Hindlimb muscle (tissue), 1 donor: ENCODE data around the gene AIMP1. TPM values are rescaled to one million over a fixed set of nuclear protein-coding genes. Genes with fewer than 3 reads are reported as not detected.

Source experiments
- DNase-seq: peaks from one replicate; pipeline ENCODE4 v3.0.0-alpha.2; 2013
- polyA plus RNA-seq: library from polyadenylated mRNA; unstranded; fragments of 120-200 nt; gene quantifications from one replicate; pipeline ENCODE4 v1.2.1, GENCODE V29; 2013; ENCODE audit not compliant: insufficient read length

AIMP1 gene
- 37.8 TPM for polyA plus RNA-seq

DNA sequence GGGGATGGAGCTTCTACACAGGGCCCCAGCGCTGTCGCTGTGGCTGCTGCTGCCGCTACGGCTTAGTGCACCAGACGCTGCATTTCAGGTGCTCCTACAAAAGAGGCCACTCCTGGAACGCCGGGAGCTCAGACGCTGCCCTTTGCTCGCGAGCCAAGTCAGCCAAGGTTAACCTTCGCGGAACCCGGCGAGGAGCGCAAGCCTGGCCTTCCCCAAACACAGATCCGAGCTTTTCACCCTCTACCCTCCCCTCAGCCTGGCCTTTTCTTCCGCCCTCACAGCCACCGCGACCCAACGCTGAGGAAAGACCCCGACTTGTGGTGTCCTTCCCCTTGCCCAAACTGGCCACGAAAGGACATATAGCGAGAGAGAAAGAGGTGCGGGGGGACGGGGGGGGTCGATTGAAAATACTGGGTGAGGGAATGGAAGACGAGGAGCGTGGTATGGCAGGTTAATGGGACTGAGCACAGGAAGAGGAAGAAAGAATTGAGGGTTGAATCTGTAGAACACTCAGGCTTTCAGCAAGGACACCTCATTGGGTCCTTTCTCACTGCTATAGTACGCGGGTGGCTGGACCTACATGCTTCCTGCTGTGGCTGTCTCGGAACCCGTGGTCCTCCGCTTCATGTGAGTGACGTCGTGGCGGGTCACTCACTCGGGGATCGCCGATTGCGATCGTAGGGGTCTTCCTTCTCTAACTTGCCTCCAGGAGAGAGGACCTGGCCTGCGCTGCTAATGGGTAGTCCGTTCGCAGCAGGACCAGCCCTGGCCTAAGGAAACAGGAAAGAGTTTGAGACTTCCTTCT is at the start of gene AIMP1, which contains the start of gene TBCK:
AIMP1 (plus strand) TSS at position 583 of the 805 bp plus-strand sequence. CDS start 8,460 bp downstream, outside the sequence.
TBCK (minus strand) TSS at position 242 of the 805 bp plus-strand sequence. CDS start 7,249 bp downstream, outside the sequence.
- DNase-seq: peak; percentile 96

- DNase-seq: no peak
These were observed 47.6 kb upstream of the AIMP1 start for GRCh38 chr4:106268786-106269185.

DNA sequence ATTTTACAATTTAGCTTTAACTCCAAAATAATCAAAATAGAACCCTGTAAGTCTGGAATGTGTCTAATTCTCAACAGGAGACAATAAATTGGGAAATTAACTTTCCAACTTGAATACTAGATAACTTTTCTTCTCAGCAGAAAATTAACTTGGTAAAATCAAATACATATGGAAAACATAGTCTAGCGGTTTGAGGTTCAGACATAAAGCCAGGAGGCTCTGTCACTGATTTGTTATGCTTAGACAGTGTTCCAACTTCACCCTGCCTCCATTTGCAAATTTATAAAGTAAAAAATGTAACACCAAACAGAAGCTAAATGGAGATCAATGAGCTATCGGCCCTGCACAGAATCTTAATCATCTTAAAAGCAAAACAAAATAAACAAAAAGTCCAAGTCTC is 46.6 kb upstream of the AIMP1 start:
- DNase-seq: no peak

GRCh38 chr4:106270736-106271135 is 45.6 kb upstream of the AIMP1 start:
- no peak for DNase-seq

GRCh38 chr4:106273831-106274230 is 42.5 kb upstream of the AIMP1 start:
- no peak for DNase-seq

DNA sequence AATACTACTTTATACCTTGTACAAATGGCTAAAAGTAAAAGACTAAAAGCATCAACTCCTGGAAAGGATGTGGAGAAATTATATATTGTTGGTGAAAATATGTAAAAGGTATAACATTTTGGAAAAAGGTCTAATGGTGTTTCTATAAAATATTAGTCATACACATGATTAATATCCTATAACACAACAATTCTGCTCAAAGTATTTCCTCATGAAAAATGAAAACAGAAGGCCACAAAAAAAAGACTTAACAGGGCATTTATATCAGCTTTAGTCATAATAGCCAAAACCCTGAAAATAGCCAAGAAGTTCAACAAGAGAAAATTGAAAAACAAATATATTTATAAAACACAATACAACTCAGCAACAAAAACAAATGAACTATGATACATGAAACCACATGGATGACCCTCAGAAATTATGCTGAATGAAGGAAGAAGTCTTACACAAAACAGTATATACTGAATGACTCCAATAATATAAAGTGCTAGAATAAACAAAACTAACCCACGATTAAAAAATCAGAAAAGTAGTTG is 39.1 kb upstream of the AIMP1 start:
- no peak for DNase-seq

GRCh38 chr4:106284227-106284626 is 32.1 kb upstream of the AIMP1 start:
- DNase-seq: no peak

GRCh38 chr4:106286611-106287010 is 29.7 kb upstream of the AIMP1 start:
- DNase-seq: no peak

- no peak for DNase-seq
These were observed 28.9 kb upstream of the AIMP1 start for GRCh38 chr4:106287353-106287969.

- no peak for DNase-seq
These were observed 26.6 kb upstream of the AIMP1 start for GRCh38 chr4:106289737-106290136.

DNA sequence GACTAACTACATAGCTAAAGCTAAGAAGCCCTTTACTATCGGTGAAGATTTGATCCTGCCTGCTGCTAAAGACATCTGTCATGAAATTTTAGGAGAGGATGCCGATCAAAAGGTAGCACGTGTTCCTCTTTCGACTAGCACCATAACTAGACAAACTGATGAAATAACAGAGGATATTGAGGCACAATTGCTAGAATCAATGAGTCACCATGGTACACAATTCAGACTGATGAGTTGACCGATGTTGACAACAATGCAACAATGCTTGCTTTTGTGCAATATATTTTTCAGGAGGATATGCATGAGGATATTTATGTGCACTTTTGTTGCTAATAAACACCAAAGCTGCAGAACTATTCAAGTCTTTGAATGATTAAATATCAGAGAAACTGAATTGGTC is 24.7 kb upstream of the AIMP1 start:
- no peak for DNase-seq

- DNase-seq: no peak
These were observed 22.3 kb upstream of the AIMP1 start for GRCh38 chr4:106294062-106294461.

DNA sequence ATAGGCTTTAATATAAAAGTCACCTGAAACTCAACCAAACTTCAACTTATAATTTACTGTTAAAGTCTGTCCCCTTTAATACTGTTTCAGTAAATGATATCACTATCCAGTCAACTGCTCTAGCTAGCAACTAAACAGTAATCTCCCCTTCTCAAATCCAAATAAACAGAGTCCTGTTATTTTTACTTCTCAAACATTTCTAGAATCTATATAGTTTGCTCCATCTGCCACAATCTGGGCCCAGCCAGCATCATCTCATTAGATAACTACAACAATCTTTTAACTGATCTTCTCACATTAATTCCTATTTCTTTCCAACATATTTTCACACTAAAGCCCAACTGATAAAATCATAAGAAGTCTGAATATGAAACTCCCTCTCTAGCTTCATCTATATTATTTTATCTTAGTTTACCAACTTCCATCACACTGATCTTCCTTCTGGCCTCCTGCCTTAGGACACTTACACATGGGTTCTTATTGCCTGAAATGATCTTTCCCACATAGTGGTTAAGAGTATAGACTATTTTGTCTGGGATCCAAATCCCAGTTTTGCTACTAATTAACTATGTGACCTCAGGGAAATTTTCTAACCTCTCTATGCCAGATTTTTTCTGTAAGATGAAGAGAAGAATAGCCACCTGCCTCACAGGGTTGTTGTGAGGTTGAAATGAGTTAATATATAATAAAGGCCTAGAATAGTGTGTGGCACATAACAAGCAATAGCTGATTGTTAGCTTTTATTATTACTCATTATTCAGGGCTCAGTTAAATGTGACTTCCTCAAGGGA is 18.9 kb upstream of the AIMP1 start:
- no peak for DNase-seq

DNA sequence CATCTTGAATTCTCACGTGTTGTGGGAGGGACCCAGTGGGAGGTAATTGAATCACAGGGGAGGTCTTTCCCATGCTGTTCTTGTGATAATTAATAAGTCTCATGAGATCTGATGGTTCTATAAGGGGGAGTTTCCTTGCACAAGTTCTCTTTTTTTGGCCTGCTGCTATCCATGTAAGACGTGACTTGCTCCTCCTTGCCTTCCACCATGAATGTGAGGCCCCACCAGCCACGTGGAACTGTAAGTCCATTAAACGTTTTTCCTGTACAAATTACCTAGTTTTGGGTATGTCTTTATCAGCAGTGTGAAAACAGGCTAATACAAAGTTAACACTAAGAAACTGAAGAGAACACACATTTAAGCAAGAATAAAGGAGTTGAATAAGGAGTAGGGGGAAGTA is 16.4 kb upstream of the AIMP1 start:
- no peak for DNase-seq

GRCh38 chr4:106301393-106302061 is 14.8 kb upstream of the AIMP1 start:
- DNase-seq: no peak

DNA sequence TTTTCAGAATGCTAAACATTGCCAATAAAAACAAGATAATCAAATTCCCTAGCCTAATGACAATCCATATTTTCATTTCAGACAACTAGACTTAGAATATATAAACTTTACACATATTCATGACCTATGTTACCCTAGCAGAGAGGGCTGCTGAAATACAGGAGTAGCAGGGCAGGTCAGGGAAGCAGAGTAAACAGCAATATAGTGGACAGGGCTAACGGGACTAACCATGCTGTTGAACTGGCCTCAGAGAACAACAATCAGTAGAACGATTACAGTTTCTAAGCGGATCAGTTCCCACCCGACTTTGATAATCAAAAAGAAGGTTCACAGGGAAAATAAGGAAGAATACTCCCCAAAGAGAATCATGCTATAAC is 14.3 kb upstream of the AIMP1 start:
- DNase-seq: no peak

DNA sequence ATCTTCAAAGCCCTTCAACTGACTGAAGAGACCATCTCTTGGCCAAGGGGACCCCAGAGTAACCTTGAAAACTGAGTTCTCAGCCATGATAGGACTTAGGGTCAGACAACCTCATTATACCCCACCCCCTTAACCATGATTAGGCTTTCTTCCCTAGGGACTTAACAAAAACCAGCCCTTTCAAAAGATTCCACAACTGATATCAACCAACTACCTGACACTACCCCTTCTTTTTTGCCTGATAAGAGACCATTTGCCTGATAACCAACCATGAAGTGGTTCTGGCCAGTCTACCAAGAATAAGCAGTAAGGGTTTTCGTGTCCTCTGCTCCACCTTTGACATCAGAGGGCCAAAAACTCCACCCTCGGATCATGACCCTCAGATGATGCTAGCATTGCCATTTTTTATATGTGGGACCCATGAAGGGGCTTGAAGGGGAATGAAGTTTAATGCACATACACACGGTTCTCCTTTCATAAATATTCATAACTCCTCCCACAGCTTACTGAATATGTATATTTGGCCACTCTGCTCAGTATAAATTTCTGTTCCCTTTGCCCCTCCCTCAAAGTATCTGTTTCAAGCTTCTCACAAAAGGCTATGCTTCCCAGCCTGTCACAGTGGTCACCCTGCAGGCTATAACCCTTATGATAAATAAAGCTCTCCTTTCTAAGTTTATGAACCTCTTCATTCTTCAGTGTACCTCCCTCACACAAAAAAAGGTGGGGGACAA is 12.6 kb upstream of the AIMP1 start:
- no peak for DNase-seq

DNA sequence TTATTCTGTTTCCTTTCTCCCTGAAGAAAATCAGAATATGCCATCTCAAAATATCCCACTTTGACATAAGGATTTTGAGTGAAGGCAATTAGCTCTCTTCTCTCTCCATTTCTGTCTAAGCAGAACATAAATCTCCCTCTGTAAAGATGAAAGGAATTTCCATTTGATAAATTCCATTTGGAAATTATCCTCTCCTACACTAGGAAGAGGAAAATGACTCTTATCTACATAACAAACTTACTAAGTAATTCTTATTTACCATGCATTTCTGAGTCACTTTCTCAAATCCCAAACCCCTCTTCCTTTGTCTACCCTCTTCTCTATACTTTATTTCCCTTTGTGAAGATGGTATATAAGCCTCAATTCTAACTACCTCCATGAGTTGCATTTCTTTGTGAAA is 11.7 kb upstream of the AIMP1 start:
- no peak for DNase-seq

DNA sequence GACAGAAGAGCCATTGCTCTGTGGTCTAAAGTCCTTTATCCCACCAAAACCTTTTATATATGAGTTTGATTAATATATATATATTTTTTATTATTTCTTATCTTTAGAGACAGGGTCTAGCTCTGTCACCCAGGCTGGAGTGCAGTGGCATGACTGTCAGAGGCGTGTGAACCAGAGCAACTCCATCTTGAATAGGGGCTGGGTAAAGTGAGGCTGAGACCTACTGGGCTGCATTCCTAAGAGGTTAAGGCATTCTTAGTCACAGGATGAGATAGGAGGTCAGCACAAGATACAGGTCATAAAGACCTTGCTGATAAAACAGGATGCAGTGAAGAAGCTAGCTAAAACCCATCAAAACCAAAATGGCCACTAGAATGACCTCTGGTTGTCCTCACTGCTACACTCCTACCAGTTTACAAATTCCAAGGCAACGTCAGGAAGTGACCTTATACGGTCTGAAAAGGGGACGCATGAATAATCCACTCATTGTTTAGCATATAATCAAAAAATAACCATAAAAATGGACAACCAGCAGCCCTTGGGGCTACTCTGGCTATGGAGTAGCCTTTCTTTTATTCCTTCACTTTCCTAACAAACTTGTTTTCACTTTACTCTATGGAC is 10.8 kb upstream of the AIMP1 start:
- DNase-seq: no peak

GRCh38 chr4:106306561-106306960 is 9.8 kb upstream of the AIMP1 start:
- DNase-seq: no peak

- DNase-seq: no peak
These were observed 4.0 kb upstream of the AIMP1 start for GRCh38 chr4:106312377-106312776.
